HepG2 (cell line): ENCODE data around the gene LONP1.

Experiments used
- FOSL1 ChIP-seq: sonication (generic); formaldehyde crosslinking; IDR thresholded peaks from 2 replicates; pipeline ENCODE4 v1.9.0; 2021; ENCODE audit warnings: missing genetic modification reagents, borderline replicate concordance
- HNRNPK ChIP-seq: fragments of 200-400 bp; formaldehyde crosslinking; IDR thresholded peaks from 2 replicates; pipeline ENCODE4 v1.6.1; 2018; ENCODE audit warnings: low read length, low read depth, moderate library complexity, mild to moderate bottlenecking; ENCODE audit not compliant: poor library complexity, severe bottlenecking
- REST ChIP-seq, 2 experiments: IDR thresholded peaks; 2 replicates each; pipeline ENCODE4 v1.6.1; 2011 to 2012; ENCODE audit warnings: low read length in 2 of 2, borderline replicate concordance in 1 of 2, low read depth in 1 of 2, mild to moderate bottlenecking in 1 of 2, moderate library complexity in 1 of 2
- ZNF121 ChIP-seq: sonication (generic); formaldehyde crosslinking; IDR thresholded peaks from 2 replicates; pipeline ENCODE4 v1.5.0; 2020; ENCODE audit warnings: mild to moderate bottlenecking, missing genetic modification reagents

GRCh38 chr19:5751709-5752108 is 31.8 kb upstream of the LONP1 start:
- TF ChIP-seq FOSL1, result no peak
- no peak for TF ChIP-seq HNRNPK
- TF ChIP-seq REST (IDR thresholded peaks at IDR 0.05; ENCODE audit: borderline replicate concordance in 1 of 2, low read depth in 1 of 2, low read length in 2 of 2), result no peak
- no peak for TF ChIP-seq ZNF121
